Karpas-422 (cell line): Measurements from ENCODE around the gene RSRP1. TPM values are rescaled to one million over a fixed set of nuclear protein-coding genes. Genes with fewer than 3 reads are reported as not detected.
"Not testable (repeated sequence)": the region's sequence is repeated elsewhere in the genome, so short reads cannot be mapped to it uniquely, and the experiment has no call there.

Experiments used
- DNase-seq: peaks from one replicate; pipeline ENCODE4 v3.0.0-alpha.2; 2015
- H2AFZ ChIP-seq: fragments of 200-600 bp; sonication (generic); 2 replicates; pipeline ENCODE4 v1.6.1; 2014; ENCODE audit warnings: antibody characterized with exemption, low read length, mixed read lengths
- H3K27ac ChIP-seq: fragments of 200-600 bp; sonication (generic); 2 replicates; pipeline ENCODE4 v1.5.1; 2014; ENCODE audit warnings: mild to moderate bottlenecking, low read length, moderate library complexity
- H3K27me3 ChIP-seq: fragments of 200-600 bp; sonication (generic); 2 replicates; pipeline ENCODE4 v1.6.1; 2014; ENCODE audit warnings: low read length, mixed read lengths
- H3K36me3 ChIP-seq: fragments of 200-600 bp; sonication (generic); 2 replicates; pipeline ENCODE4 v1.6.1; 2014; ENCODE audit warnings: low read length, mixed read lengths; ENCODE audit not compliant: insufficient read depth
- H3K4me1 ChIP-seq: fragments of 200-600 bp; sonication (generic); 2 replicates; pipeline ENCODE4 v1.6.1; 2014; ENCODE audit warnings: mild to moderate bottlenecking, low read length, mixed read lengths
- H3K4me2 ChIP-seq: fragments of 200-600 bp; sonication (generic); 2 replicates; pipeline ENCODE4 v1.6.1; 2014; ENCODE audit warnings: low read length, low read depth, mild to moderate bottlenecking; ENCODE audit not compliant: poor library complexity, severe bottlenecking
- H3K4me3 ChIP-seq: fragments of 200-600 bp; sonication (generic); 2 replicates; pipeline ENCODE4 v1.5.1; 2014; ENCODE audit warnings: mild to moderate bottlenecking, antibody characterized with exemption, low read length, mixed read lengths
- H3K79me2 ChIP-seq: fragments of 200-600 bp; sonication (generic); 2 replicates; pipeline ENCODE4 v1.6.1; 2014; ENCODE audit warnings: mild to moderate bottlenecking, low read length, mixed read lengths
- H3K9ac ChIP-seq: fragments of 200-600 bp; sonication (generic); 2 replicates; pipeline ENCODE4 v1.6.0; 2014; ENCODE audit warnings: low read length
- H3K9me2 ChIP-seq: fragments of 200-600 bp; sonication (generic), shearing (Covaris generic); replicated peaks from 2 replicates; pipeline ENCODE4 v1.6.0; 2014; ENCODE audit warnings: mild to moderate bottlenecking, low read length, moderate library complexity; ENCODE audit not compliant: insufficient read depth
- H3K9me3 ChIP-seq: fragments of 300-700, 200-600 bp; sonication (generic); 2 replicates; pipeline ENCODE4 v1.6.1; 2014; ENCODE audit warnings: low read length, mixed read lengths
- H4K20me1 ChIP-seq: fragments of 200-600 bp; sonication (generic); 2 replicates; pipeline ENCODE4 v1.6.1; 2014; ENCODE audit warnings: mild to moderate bottlenecking, antibody characterized with exemption, low read length, low read depth; ENCODE audit not compliant: insufficient read depth
- total RNA-seq: library from RNA; depleted of rRNA; stranded (reverse); fragments of >200 nt; shearing (Covaris generic); gene quantifications from 2 replicates; pipeline ENCODE4 v1.2.3, GENCODE V29; 2014; ENCODE audit warnings: low replicate concordance; rRNA removed

Gene RSRP1
- 151 and 155 TPM in 2 replicates for total RNA-seq

GRCh38 chr1:25247024-25247828 lies at the start of gene RSRP1:
Gene RSRP1 (minus strand): TSS chr1:25247454. CDS start chr1:25246963, 491 bp downstream.
- Histone ChIP-seq H3K27me3 (no peaks in the 10 kb centered on the region), H3K9me3 (no peaks in the 10 kb centered on the region), H3K36me3 (peaks cover 44% of the 10 kb centered on the region), H3K79me2 (peaks cover 36% of the 10 kb centered on the region), H3K4me1 (peaks cover 50% of the 10 kb centered on the region), H3K4me3 (peak within 1 kb of the TSS; percentile 100), H3K9me2 (no peaks in the 10 kb centered on the region), H3K27ac (peak within 1 kb of the TSS; percentile 91), H3K9ac (peak within 1 kb of the TSS; percentile 100), H2AFZ (peak within 1 kb of the TSS; percentile 76), H4K20me1 (peaks cover 23% of the 10 kb centered on the region), H3K4me2 (peak within 1 kb of the TSS; percentile 95)
- peak; percentile 99 for DNase-seq

GRCh38 chr1:25296501-25296900 lies 49.2 kb upstream of the RSRP1 start:
- H3K36me3 ChIP-seq, H3K9ac ChIP-seq, H3K9me2 ChIP-seq, H3K4me2 ChIP-seq, H3K27me3 ChIP-seq, H4K20me1 ChIP-seq, H3K27ac ChIP-seq, DNase-seq, H3K79me2 ChIP-seq, H3K9me3 ChIP-seq, H2AFZ ChIP-seq, H3K4me3 ChIP-seq: not testable (repeated sequence)
- H3K4me1 ChIP-seq = peaks cover 23% of the 10 kb centered on the region

DNA sequence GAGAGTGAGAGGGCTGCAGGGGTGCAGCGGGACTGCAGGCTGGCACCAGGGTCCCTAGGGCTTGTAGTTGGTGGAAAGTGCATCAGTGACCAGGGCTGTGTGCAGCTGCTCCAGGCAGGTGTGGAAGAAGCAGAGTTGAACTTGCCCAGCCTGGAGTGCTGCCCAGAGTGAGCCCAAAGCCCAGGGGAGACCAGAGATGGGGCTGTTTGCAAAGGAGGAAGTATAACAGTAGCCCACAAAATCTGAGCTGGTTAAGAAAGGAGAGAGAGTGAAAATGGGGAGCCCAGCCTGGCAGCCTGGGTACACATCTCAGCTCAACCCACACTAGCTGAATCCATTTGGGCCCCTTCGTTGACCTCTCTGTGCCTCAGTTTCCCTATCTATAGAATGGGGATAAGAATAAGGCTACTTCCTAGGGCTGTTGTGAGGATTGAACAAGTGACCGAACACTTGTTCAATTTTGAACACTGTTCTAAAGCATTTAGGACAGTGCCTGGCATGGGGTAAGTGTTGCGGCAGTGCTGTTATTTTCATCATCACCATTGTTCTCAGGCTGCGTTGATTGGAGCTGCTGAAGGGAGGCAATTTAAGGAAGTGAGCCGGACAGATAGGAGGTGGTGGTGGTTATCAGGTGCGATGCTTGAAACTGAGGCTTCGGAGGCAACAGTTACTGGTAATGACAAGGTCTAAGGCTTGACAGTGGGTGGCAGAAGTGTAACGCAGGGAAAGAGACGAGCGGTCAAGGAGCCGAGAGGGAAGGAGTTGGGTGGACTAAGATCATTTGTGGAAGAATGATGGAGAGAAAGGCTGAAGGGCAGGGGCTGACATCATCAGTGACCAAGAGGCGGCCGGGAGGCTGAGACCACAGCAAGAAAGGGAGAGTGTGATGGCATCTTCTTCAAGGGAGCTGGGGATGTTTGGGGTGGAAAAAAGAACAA lies 47.9 kb upstream of the RSRP1 start:
- H3K9ac ChIP-seq = peak overlapping the region; percentile 43; the same call in 1 of the 2 replicates
- not testable (repeated sequence) for H4K20me1 ChIP-seq, H3K4me3 ChIP-seq, H3K27me3 ChIP-seq, H3K79me2 ChIP-seq, DNase-seq, H3K9me2 ChIP-seq, H3K36me3 ChIP-seq, H3K9me3 ChIP-seq, H2AFZ ChIP-seq
- peaks cover 23% of the 10 kb centered on the region for H3K4me1 ChIP-seq
- H3K27ac ChIP-seq = peak overlapping the region; percentile 80
- peak overlapping the region; percentile 40 for H3K4me2 ChIP-seq

GRCh38 chr1:25293426-25293825 lies 46.2 kb upstream of the RSRP1 start:
- H3K27me3 ChIP-seq, H2AFZ ChIP-seq, DNase-seq, H3K36me3 ChIP-seq, H3K79me2 ChIP-seq, H3K4me3 ChIP-seq, H4K20me1 ChIP-seq, H3K9me2 ChIP-seq, H3K9ac ChIP-seq, H3K9me3 ChIP-seq: not testable (repeated sequence)
- H3K27ac ChIP-seq = peak overlapping the region; percentile 80
- peak overlapping the region; percentile 40 for H3K4me2 ChIP-seq
- peaks cover 25% of the 10 kb centered on the region for H3K4me1 ChIP-seq

GRCh38 chr1:25290043-25290442 lies 42.8 kb upstream of the RSRP1 start:
- peaks cover 36% of the 10 kb centered on the region for H3K4me1 ChIP-seq
- H3K9ac ChIP-seq, H3K36me3 ChIP-seq, H3K4me3 ChIP-seq, H2AFZ ChIP-seq, H3K79me2 ChIP-seq, DNase-seq, H3K4me2 ChIP-seq, H3K9me2 ChIP-seq, H3K27me3 ChIP-seq, H3K9me3 ChIP-seq, H4K20me1 ChIP-seq, H3K27ac ChIP-seq: not testable (repeated sequence)

- not testable (repeated sequence) for H3K36me3 ChIP-seq, H3K9me3 ChIP-seq, H3K9ac ChIP-seq, H4K20me1 ChIP-seq, H3K79me2 ChIP-seq, H2AFZ ChIP-seq, H3K27ac ChIP-seq, H3K4me3 ChIP-seq, H3K9me2 ChIP-seq, H3K4me2 ChIP-seq, DNase-seq, H3K27me3 ChIP-seq
- H3K4me1 ChIP-seq = peaks cover 27% of the 10 kb centered on the region
Observed at GRCh38 chr1:25288573-25289101, 41.4 kb upstream of the RSRP1 start.

GRCh38 chr1:25287164-25287563 lies 39.9 kb upstream of the RSRP1 start:
- not testable (repeated sequence) for H3K27ac ChIP-seq, H3K36me3 ChIP-seq, H3K4me3 ChIP-seq, H2AFZ ChIP-seq, H3K27me3 ChIP-seq, H4K20me1 ChIP-seq, H3K9ac ChIP-seq, H3K9me3 ChIP-seq, H3K9me2 ChIP-seq, H3K79me2 ChIP-seq
- H3K4me2 ChIP-seq = peak overlapping the region; percentile 6
- peak; percentile 62 for DNase-seq
- H3K4me1 ChIP-seq = peaks cover 22% of the 10 kb centered on the region

DNA sequence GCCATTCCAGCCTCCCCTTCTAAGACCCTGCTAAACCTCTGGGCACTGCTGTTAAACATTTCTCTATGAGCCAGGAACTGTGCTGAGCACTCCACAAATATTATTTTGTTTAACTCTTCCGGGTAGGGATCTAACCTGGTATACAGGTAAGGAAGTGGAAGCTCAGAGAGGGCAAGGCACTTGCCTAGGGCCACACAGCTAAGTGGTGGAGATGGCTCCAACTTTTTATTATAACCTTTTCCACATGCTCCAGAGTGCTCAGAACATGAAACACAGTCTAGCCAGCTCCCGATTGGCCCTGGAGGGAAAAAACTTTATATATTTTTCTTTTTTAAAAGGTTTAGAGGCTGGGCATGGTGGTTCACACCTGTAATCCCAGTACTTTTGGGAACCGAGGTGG lies 38.6 kb upstream of the RSRP1 start:
- H3K79me2 ChIP-seq, H4K20me1 ChIP-seq, H3K9me3 ChIP-seq, H3K4me2 ChIP-seq, H3K27ac ChIP-seq, H3K27me3 ChIP-seq, DNase-seq, H3K36me3 ChIP-seq, H3K4me3 ChIP-seq, H2AFZ ChIP-seq, H3K9me2 ChIP-seq, H3K9ac ChIP-seq: not testable (repeated sequence)
- peaks cover 34% of the 10 kb centered on the region for H3K4me1 ChIP-seq
